Fibroblast of pulmonary artery (primary cell): ENCODE results near the gene CTPS2.
"Not testable (repeated sequence)": the region's sequence is repeated elsewhere in the genome, so short reads cannot be mapped to it uniquely, and the experiment has no call there.

Source experiments
- DNase-seq: peaks from one replicate; pipeline ENCODE4 v3.0.0-alpha.2; 2010; ENCODE audit warnings: low read depth
- H3K4me3 ChIP-seq: replicated peaks from 2 replicates; pipeline ENCODE4 v1.5.1; 2011; ENCODE audit warnings: low read depth, mild to moderate bottlenecking, control low read depth, low read length, moderate library complexity
- TF ChIP-seq, protein P1 (sequence below): IDR thresholded peaks from 2 replicates; pipeline ENCODE4 v1.5.1; 2011; ENCODE audit warnings: mild to moderate bottlenecking, control low read depth, low read length, inconsistent platforms; ENCODE audit errors: missing control alignments

CTPS2 gene

GRCh38 chrX:16725072-16725471 lies 12.6 kb upstream of the CTPS2 start:
- DNase-seq, result no peak
- TF ChIP-seq, protein P1, sequence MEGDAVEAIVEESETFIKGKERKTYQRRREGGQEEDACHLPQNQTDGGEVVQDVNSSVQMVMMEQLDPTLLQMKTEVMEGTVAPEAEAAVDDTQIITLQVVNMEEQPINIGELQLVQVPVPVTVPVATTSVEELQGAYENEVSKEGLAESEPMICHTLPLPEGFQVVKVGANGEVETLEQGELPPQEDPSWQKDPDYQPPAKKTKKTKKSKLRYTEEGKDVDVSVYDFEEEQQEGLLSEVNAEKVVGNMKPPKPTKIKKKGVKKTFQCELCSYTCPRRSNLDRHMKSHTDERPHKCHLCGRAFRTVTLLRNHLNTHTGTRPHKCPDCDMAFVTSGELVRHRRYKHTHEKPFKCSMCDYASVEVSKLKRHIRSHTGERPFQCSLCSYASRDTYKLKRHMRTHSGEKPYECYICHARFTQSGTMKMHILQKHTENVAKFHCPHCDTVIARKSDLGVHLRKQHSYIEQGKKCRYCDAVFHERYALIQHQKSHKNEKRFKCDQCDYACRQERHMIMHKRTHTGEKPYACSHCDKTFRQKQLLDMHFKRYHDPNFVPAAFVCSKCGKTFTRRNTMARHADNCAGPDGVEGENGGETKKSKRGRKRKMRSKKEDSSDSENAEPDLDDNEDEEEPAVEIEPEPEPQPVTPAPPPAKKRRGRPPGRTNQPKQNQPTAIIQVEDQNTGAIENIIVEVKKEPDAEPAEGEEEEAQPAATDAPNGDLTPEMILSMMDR, result no peak
- no peak overlapping the region for H3K4me3 ChIP-seq

- no peak overlapping the region for H3K4me3 ChIP-seq
- TF ChIP-seq, protein P1, result no peak
- DNase-seq, result no peak
Measured at GRCh38 chrX:16722481-16722880, 10.0 kb upstream of the CTPS2 start.

DNA sequence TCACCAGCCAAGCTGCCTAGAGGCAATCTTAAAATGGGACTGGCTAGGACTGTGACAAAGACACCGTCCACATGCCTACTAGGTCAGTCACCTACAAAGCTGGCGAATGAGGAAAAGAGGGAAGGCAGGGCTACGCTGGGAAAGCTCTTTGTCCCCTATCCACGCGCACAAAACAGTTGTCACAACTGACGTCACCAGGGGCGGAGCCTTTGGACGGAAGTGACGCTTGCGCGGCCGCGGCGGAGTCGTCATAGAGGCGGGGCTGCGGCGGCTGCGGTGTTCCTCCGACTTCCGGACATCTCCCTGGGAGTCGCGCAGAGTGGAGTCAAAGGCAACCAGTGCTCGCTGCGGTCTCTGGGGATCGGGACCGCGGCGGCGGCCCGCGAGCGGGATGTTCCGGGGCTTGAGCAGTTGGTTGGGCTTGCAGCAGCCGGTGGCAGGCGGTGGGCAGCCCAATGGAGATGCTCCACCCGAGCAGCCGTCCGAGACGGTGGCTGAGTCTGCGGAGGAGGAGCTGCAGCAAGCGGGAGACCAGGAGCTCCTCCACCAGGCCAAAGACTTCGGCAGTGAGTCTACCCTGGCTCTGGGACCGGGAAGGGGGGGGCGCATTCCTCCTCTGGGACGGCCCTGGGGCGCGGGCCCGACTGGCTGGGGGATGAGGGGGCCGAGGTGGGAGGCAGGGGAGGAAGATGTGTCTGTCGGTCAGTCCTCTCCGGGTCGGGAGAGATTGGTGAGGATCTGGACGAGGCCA lies 7.0 kb upstream of the CTPS2 start, which contains the start of gene SYAP1:
SYAP1 (plus strand) TSS at position 279 of the 751 bp plus-strand sequence; CDS start at position 392, 113 bp downstream.
- TF ChIP-seq, protein P1, result no peak
- peak; percentile 98 for DNase-seq
- peak within 1 kb of the TSS; percentile 67 for H3K4me3 ChIP-seq

- TF ChIP-seq, protein P1, result no peak
Measured at GRCh38 chrX:16718824-16719333, 6.4 kb upstream of the CTPS2 start.

DNA sequence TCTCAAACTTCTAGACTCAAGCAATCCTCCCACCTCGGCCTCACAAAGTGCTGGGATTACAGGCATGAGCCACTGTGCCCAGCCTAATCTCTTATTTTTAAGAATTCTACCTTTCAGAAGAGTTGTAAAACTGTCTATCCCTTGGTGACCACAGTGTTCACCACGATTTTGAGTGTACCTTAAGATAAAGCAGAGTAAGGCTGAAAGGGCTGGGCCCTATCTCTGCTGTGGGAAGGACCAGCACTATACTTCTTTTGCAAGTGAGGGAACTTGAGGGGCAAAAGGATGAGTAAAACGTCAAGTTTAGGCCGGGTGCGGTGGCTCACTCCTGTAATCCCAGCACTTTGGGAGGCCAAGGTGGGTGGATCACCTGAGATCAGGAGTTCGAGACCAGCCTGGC lies 4.0 kb upstream of the CTPS2 start:
- not testable (repeated sequence) for DNase-seq, H3K4me3 ChIP-seq

More at GRCh38 chrX:16718824-16719333, 6.4 kb upstream of the CTPS2 start:
- peak overlapping the region; percentile 67 for H3K4me3 ChIP-seq
- no peak for DNase-seq

DNA sequence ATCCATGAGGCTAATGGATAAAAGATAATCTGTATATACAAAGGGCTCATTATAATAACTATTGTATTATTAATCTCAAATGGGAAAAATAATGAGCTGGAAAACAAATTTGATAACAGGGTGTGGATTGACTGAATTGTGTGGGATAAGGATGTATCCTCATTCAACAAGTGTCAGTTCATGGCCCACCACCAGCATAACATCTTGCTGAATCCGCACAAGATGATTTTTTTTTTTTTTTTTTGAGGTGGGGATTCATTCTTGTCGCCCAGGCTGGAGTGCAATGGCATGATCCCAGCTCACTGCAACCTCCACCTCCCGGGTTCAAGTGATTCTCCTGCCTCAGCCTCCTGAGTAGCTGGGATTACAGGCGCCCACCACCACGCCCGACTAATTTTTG lies 3.2 kb upstream of the CTPS2 start:
- H3K4me3 ChIP-seq, DNase-seq: not testable (repeated sequence)

GRCh38 chrX:16714504-16714903 lies 2.0 kb upstream of the CTPS2 start:
- no peak overlapping the region for H3K4me3 ChIP-seq
- TF ChIP-seq, protein P1, result no peak
- no peak for DNase-seq
